Vagina (tissue), 2 donors: Measurements from ENCODE around the gene LSM14A. TPM values are rescaled to one million over a fixed set of nuclear protein-coding genes. Genes with fewer than 3 reads are reported as not detected.

ENCODE experiments used
- DNase-seq, 2 donors: peaks; one replicate each; pipeline ENCODE4 v3.0.0-alpha.2; 2017; ENCODE audit errors: extremely low spot score in 2 of 2
- H3K27ac ChIP-seq: fragments of 200-600 bp; sonication (generic); one replicate; pipeline ENCODE4 v1.5.1; 2019
- H3K27me3 ChIP-seq: fragments of 200-600 bp; sonication (generic); one replicate; pipeline ENCODE4 v1.5.1; 2019
- H3K36me3 ChIP-seq, 2 donors: fragments of 200-600 bp; sonication (generic); one replicate each; pipeline ENCODE4 v1.5.1; 2017 to 2019
- H3K4me1 ChIP-seq: fragments of 200-600 bp; sonication (generic); one replicate; pipeline ENCODE4 v1.5.1; 2019
- H3K4me3 ChIP-seq, 2 donors: fragments of 200-600 bp; sonication (generic); 1 replicate in 1 of 2; 2 replicates in 1 of 2; pipeline ENCODE4 v1.5.1; 2016 to 2019
- H3K9me3 ChIP-seq: fragments of 200-600 bp; sonication (generic); one replicate; pipeline ENCODE4 v1.5.1; 2019
- POLR2A ChIP-seq, 2 donors: fragments of 450-650 bp; IDR thresholded peaks; one replicate each; pipeline ENCODE4 v1.6.1; 2017; ENCODE audit warnings: antibody characterized with exemption in 2 of 2, mild to moderate bottlenecking in 2 of 2, moderate library complexity in 2 of 2
- POLR2AphosphoS5 ChIP-seq, 2 donors: sonication (generic); formaldehyde crosslinking; IDR thresholded peaks; one replicate each; pipeline ENCODE4 v1.9.0; 2017; ENCODE audit warnings: antibody characterized with exemption in 2 of 2, mild to moderate bottlenecking in 2 of 2, low read depth in 1 of 2; ENCODE audit not compliant: insufficient read depth in 1 of 2
- intact Hi-C: fragments of 100-400 bp; cut with DNase I; formaldehyde crosslinking; loops from one replicate; pipeline ENCODE4 v1.15.1; 2023
- total RNA-seq: library from RNA; depleted of rRNA; stranded (reverse); fragments of >200 nt; gene quantifications from one replicate; pipeline ENCODE4 v1.2.3, GENCODE V29; 2016
- TF ChIP-seq, protein P1 (sequence below), 3 experiments: fragments of 450-650 bp in 2 of 3; fragments of 200-600 bp in 1 of 3; sonication (generic) in 1 of 3; IDR thresholded peaks; one replicate each; pipeline ENCODE4 v1.5.1; 2017 to 2019; ENCODE audit warnings: antibody characterized with exemption in 3 of 3, mild to moderate bottlenecking in 2 of 3, moderate library complexity in 2 of 3

LSM14A gene
- total RNA-seq, 1 donor from 2014 or later = 179 TPM

DNA sequence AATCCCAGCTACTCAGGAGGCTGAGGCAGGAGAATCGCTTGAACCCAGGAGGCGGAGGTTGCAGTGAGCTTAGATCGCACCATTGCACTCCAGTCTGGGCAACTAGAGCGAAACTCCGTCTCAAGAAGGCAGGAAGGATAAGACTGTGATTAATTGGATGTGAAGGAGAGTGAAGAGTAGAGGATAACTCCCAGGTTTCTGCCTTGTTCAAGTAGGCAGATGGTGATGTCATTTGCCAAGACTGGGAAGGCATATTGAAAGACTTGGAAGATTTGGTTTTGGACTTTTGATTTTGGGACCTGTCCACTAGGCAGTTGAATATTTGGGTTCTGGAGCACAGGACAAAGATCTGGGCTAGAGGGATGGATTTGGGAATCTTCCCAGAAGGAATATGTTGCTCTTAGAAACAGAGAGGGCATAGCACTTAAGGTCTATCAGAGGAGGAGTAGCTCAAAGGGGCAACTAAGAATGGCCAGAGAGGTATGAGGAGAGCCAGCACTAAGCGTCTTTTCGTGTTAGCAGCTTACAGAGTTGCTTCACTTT lies 102.1 kb downstream of the LSM14A start:
- Histone ChIP-seq H3K9me3 (no peaks in the 10 kb centered on the region), H3K36me3 (no peaks in the 10 kb centered on the region), H3K4me3 (no peak overlapping the region), H3K27me3 (no peaks in the 10 kb centered on the region), H3K27ac (peak overlapping the region; percentile 26), H3K4me1 (peaks cover 33% of the 10 kb centered on the region)
- intact Hi-C loops = no loop called here
- no peak for DNase-seq
- no peak for TF ChIP-seq POLR2A (IDR thresholded peaks at IDR 0.05)
- no peak for TF ChIP-seq POLR2AphosphoS5 (IDR thresholded peaks at IDR 0.05; ENCODE audit: insufficient read depth in 1 of 2, low read depth in 1 of 2)

DNA sequence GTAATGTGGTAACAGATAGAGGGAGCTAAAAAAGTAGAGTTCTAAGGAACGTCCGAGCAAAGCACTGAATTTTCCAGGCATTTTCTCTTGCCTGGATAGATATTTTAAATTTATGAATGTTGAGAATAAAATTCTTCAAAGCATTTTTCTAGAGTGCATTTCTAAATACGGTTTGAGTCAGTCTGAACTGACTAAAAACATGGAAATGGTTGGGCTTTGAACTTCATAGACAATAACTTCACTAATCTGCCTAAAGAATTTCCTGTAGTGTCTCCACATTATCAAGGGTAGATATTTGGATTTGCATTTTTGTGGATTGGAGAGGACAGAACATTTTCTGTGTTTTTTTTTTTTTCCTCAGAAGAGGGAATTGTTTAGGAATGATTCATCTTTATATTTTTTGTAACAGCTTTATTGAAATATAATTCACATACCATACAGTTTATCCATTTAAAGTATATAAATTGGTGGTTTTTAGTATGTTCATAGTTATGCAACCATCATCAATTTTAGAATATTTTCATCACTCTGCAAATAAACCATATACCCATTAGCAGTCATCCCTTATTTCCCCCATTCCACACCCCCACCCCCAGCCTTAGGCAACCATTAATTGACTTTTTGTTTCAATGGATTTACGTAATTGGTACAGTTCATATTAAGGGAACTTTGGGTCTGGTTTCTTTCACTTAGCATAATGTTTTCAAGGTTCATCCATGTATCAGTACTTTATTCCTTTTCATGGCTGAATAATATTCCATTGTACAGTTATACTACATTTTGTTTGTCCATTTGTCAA lies 102.7 kb downstream of the LSM14A start:
- intact Hi-C loops = no loop called here
- H3K27me3 ChIP-seq = no peaks in the 10 kb centered on the region
- no peak overlapping the region for H3K4me3 ChIP-seq
- no peaks in the 10 kb centered on the region for H3K9me3 ChIP-seq
- peaks cover 30% of the 10 kb centered on the region for H3K4me1 ChIP-seq
- no peaks in the 10 kb centered on the region for H3K36me3 ChIP-seq
- peak overlapping the region; percentile 26 for H3K27ac ChIP-seq
- TF ChIP-seq, protein P1, sequence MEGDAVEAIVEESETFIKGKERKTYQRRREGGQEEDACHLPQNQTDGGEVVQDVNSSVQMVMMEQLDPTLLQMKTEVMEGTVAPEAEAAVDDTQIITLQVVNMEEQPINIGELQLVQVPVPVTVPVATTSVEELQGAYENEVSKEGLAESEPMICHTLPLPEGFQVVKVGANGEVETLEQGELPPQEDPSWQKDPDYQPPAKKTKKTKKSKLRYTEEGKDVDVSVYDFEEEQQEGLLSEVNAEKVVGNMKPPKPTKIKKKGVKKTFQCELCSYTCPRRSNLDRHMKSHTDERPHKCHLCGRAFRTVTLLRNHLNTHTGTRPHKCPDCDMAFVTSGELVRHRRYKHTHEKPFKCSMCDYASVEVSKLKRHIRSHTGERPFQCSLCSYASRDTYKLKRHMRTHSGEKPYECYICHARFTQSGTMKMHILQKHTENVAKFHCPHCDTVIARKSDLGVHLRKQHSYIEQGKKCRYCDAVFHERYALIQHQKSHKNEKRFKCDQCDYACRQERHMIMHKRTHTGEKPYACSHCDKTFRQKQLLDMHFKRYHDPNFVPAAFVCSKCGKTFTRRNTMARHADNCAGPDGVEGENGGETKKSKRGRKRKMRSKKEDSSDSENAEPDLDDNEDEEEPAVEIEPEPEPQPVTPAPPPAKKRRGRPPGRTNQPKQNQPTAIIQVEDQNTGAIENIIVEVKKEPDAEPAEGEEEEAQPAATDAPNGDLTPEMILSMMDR (IDR thresholded peaks at IDR 0.05) = no peak
- TF ChIP-seq POLR2AphosphoS5 (IDR thresholded peaks at IDR 0.05; ENCODE audit: insufficient read depth in 1 of 2, low read depth in 1 of 2) = no peak
- TF ChIP-seq POLR2A (IDR thresholded peaks at IDR 0.05) = no peak
- no peak for DNase-seq

DNA sequence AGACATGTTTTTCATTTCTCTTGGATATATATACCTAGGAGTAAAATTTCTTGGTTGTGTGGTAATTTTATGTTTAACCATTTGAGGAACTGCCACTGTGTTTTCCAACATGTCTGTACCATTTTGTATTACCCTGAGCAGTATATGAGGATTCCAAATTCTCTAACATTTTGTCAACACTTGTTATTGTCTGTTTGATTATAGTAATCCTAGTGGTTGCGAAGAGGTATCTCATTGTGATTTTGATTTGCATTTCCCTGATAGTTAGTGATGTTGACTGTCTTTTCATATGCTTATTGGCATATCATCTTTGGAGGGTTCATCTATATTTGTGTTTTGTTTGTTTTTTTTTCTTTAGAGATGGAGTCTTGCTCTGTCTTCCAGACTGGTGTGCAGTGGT lies 103.4 kb downstream of the LSM14A start:
- intact Hi-C loops = no loop called here
- Histone ChIP-seq H3K9me3 (no peaks in the 10 kb centered on the region), H3K27ac (no peak overlapping the region), H3K4me1 (peaks cover 23% of the 10 kb centered on the region), H3K27me3 (no peaks in the 10 kb centered on the region), H3K4me3 (no peak overlapping the region), H3K36me3 (no peaks in the 10 kb centered on the region)
- TF ChIP-seq, protein P1 (IDR thresholded peaks at IDR 0.05) = no peak
- TF ChIP-seq POLR2AphosphoS5 (IDR thresholded peaks at IDR 0.05; ENCODE audit: insufficient read depth in 1 of 2, low read depth in 1 of 2) (no peak), POLR2A (IDR thresholded peaks at IDR 0.05) (no peak)
- no peak for DNase-seq

DNA sequence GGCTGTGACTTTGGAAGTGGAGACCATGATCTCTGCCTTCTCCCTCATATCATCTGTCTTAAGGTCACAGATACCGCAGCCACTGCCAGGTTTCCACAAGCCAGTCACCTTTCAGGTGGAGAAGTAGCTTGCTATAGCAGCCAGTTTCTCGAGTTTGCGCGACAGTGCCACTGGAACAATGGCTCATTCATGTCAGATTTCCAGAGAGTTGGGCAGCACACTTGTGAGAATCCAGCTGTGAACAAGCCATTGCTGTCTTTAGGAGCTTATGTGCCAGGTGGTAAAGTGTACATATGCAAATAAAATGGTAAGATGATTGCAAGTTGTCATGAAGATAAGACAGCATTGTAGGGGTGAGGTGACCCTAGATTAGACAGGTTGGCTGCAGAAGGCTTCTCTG lies 104.3 kb downstream of the LSM14A start:
- H3K27ac ChIP-seq = no peak overlapping the region
- intact Hi-C loops = no loop called here

DNA sequence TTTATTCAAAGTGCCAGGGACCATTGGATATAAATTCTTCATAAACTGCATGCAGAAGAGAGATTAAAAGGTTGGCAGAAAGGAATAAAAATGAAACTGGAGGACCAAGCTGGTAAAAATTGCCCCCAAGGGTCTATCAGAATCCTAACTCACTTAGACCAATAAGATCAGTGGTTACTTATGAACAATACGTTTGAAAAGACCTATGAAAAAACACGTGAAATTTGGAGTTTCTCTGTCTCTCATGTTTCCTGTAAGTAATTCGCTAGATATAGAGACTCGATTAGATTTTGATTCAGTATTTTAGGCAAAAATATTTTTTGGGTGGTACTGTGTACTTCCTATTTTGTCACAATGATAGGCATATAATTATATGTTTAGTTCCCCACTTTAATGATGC lies 104.9 kb downstream of the LSM14A start:
- Histone ChIP-seq H3K27ac (no peak overlapping the region), H3K4me1 (peaks cover 21% of the 10 kb centered on the region), H3K36me3 (no peaks in the 10 kb centered on the region), H3K9me3 (no peaks in the 10 kb centered on the region), H3K27me3 (no peaks in the 10 kb centered on the region), H3K4me3 (no peak overlapping the region)
- no peak for TF ChIP-seq POLR2A (IDR thresholded peaks at IDR 0.05)
- TF ChIP-seq POLR2AphosphoS5 (IDR thresholded peaks at IDR 0.05; ENCODE audit: insufficient read depth in 1 of 2, low read depth in 1 of 2) = no peak
- TF ChIP-seq, protein P1 (IDR thresholded peaks at IDR 0.05) = no peak
- no peak for DNase-seq
- intact Hi-C loops = no loop called here

More for the DNA sequence above, 104.3 kb downstream of the LSM14A start:
- Histone ChIP-seq H3K4me3 (no peak overlapping the region), H3K27me3 (no peaks in the 10 kb centered on the region), H3K4me1 (peaks cover 21% of the 10 kb centered on the region), H3K36me3 (no peaks in the 10 kb centered on the region), H3K9me3 (no peaks in the 10 kb centered on the region)
- TF ChIP-seq, protein P1 (IDR thresholded peaks at IDR 0.05) = no peak
- TF ChIP-seq POLR2A (IDR thresholded peaks at IDR 0.05) (no peak), POLR2AphosphoS5 (IDR thresholded peaks at IDR 0.05; ENCODE audit: insufficient read depth in 1 of 2, low read depth in 1 of 2) (no peak)
- no peak for DNase-seq
